ENCODE results near the gene TMEM214. TPM values are rescaled to one million over a fixed set of nuclear protein-coding genes. Genes with fewer than 3 reads are reported as not detected.

Gene TMEM214
- total and polyA plus RNA-seq, 2 of the 8 experiments (the other 6 are each of a cell fraction or from before 2014, with no cell fraction given): 49.7 to 71.0 TPM

DNA sequence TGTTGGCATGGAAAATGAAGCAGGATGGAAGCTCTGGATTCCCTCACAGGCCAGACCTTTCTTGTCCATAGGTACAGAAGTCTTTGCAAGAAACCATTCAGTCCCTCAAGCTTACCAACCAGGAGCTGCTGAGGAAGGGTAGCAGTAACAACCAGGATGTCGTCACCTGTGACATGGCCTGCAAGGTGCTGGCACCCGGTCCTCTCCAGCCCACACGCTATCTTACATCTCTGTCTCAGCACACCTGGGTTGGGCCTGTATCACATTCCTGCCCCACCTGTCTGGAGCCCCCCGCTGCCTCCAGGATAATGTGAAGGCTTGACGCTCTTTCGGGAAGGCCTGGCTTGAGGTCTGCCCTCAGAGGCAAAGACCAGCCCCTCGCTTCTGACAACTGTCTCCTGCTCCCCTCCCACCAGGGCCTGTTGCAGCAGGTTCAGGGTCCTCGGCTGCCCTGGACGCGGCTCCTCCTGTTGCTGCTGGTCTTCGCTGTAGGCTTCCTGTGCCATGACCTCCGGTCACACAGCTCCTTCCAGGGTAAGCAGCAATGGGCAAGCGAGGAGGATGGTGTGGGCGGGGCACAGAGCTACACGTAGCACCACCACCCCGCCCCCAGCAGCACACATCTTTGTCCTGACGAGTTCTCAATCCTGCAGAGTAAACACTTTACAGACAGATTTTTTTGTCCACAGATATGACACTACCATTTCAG lies 6.0 kb downstream of the TMEM214 start:
- no peak overlapping the region for H2AFZ ChIP-seq (ENCODE audit: low read length)
- peaks cover 0 to 5% of the 10 kb centered on the region in 2 experiments; a peak in 1 of 4 replicates for H3K79me2 ChIP-seq (ENCODE audit: control insufficient read depth in 1 of 2, insufficient read depth in 2 of 2, low read length in 2 of 2)
- peaks cover 22 to 55% (median 42%) of the 10 kb centered on the region in 4 experiments; a peak in 7 of 8 replicates for H3K36me3 ChIP-seq (ENCODE audit: control insufficient read depth in 2 of 4, insufficient read depth in 4 of 4, low read length in 3 of 4)
- no peak overlapping the region for H3K9ac ChIP-seq (replicated peaks in 1 of 4; ENCODE audit: extremely low read depth in 1 of 4, low read depth in 3 of 4, low read length in 3 of 4)
- DNase-seq (ENCODE audit: low read depth in 1 of 2, low spot score in 2 of 2): no peak
- H4K20me1 ChIP-seq (replicated peaks in 1 of 2; ENCODE audit: control insufficient read depth in 1 of 2, insufficient read depth in 2 of 2, low read length in 2 of 2): peaks cover 2 to 6% of the 10 kb centered on the region in 2 experiments
- H2BK20ac ChIP-seq (ENCODE audit: low read length): no peak overlapping the region
- H3K27me3 ChIP-seq (replicated peaks in 1 of 4; ENCODE audit: control insufficient read depth in 3 of 4, extremely low read depth in 1 of 4, insufficient read depth in 3 of 4, low read length in 3 of 4): no peaks in the 10 kb centered on the region
- no peak overlapping the region for H3K4me2 ChIP-seq (ENCODE audit: insufficient read depth in 1 of 2, low read depth in 2 of 2, low read length in 2 of 2)
- H2BK15ac ChIP-seq (ENCODE audit: low read length): no peak overlapping the region
- no peak overlapping the region for H3K14ac ChIP-seq (ENCODE audit: insufficient read length)
- H4K8ac ChIP-seq (ENCODE audit: extremely low read depth, insufficient read depth, low read length): no peak overlapping the region
- WGBS, 2 experiments (ENCODE audit: extremely low coverage in 1 of 2, insufficient coverage in 1 of 2, insufficient read length in 1 of 2, insufficient replicate concordance in 2 of 2, low coverage in 1 of 2, low lambda C conversion rate in 2 of 2, missing lambda C conversion rate in 1 of 2): 91% methylated on average over 17 of the region's 17 CpGs; no CpG with 5 or more reads in 1 of the 2 experiments
- no peak overlapping the region for H3K4me3 ChIP-seq (ENCODE audit: extremely low read depth in 1 of 4, insufficient read depth in 2 of 4, low read depth in 3 of 4, low read length in 4 of 4)
- no peaks in the 10 kb centered on the region; the same call in none of the 2 replicates for H3K79me1 ChIP-seq (ENCODE audit: low read depth, low read length)
- H3K4me1 ChIP-seq (replicated peaks in 1 of 4; ENCODE audit: control insufficient read depth in 3 of 4, insufficient read depth in 4 of 4, low read length in 3 of 4): no peaks in the 10 kb centered on the region; a peak in 2 of 7 replicates
- H4K91ac ChIP-seq (replicated peaks; ENCODE audit: insufficient read length, low read length): no peak overlapping the region
- H2BK120ac ChIP-seq (replicated peaks; ENCODE audit: low read depth, low read length): no peak overlapping the region
- H2BK12ac ChIP-seq (ENCODE audit: low read depth, low read length): no peak overlapping the region
- H3K27ac ChIP-seq (ENCODE audit: low read depth, low read length): no peak overlapping the region
- TF ChIP-seq SP4 (IDR thresholded peaks at IDR 0.05; ENCODE audit: low read length): no peak
- no peak for TF ChIP-seq EZH2 (IDR thresholded peaks at IDR 0.05; ENCODE audit: low read depth, low read length, severe bottlenecking)
- no peak for FAIRE-seq
- no peaks in the 10 kb centered on the region for H3K9me3 ChIP-seq (ENCODE audit: insufficient read depth in 2 of 2, low read depth in 1 of 2, low read length in 1 of 2)
- H3K4ac ChIP-seq (replicated peaks; ENCODE audit: insufficient read length, low read depth, low read length): no peak overlapping the region
- H3K23me2 ChIP-seq (ENCODE audit: low read depth, low read length): no peaks in the 10 kb centered on the region; the same call in 1 of the 2 replicates
- ChIA-PET POLR2A (ENCODE audit: partially characterized antibody) (interaction anchor here (0.8 to 6.0 kb wide), 5 partner anchors 9 to 16 kb away, joined by 4 to 42 read pairs (median 5); partner anchors contain the start of gene AGBL5), CTCF (ENCODE audit: partially characterized antibody) (interaction anchor here (0.6 to 7.3 kb wide), 3 partner anchors 14 to 193 kb away, joined by 3 to 41 read pairs (median 4); no protein-coding TSS in a partner anchor)
- H4K5ac ChIP-seq (ENCODE audit: insufficient read length, low read depth, low read length): no peak overlapping the region
- H3K18ac ChIP-seq (ENCODE audit: extremely low read depth, low read length): no peak overlapping the region
- no peak overlapping the region for H3K23ac ChIP-seq (ENCODE audit: insufficient read length)
- H2BK5ac ChIP-seq (ENCODE audit: low read depth, low read length): no peak overlapping the region
- H2AK5ac ChIP-seq (ENCODE audit: low read depth, low read length): no peak overlapping the region
- H3K56ac ChIP-seq (replicated peaks; ENCODE audit: insufficient read length, low read depth, low read length): no peak overlapping the region

All from H1 (cell line).